PFSK-1 (cell line): ENCODE results near the gene TMEM223. TPM values are rescaled to one million over a fixed set of nuclear protein-coding genes. Genes with fewer than 3 reads are reported as not detected.
A peak's percentile ranks its signal among the peaks of the same experiment; 100 is the strongest.

ENCODE experiments used
- FOXP2 ChIP-seq: optimal IDR thresholded peaks from 2 replicates; pipeline ENCODE3; 2011; ENCODE audit warnings: borderline replicate concordance, control low read depth, inconsistent platforms; ENCODE audit not compliant: insufficient read depth; ENCODE audit errors: extremely low read length, extremely low read depth
- POLR2AphosphoS5 ChIP-seq: IDR thresholded peaks from 2 replicates; pipeline ENCODE4 v1.6.1; 2012; ENCODE audit warnings: low read depth, mild to moderate bottlenecking, control low read depth, low read length, moderate library complexity
- REST ChIP-seq, 2 experiments: IDR thresholded peaks; 2 replicates each; pipeline versions ENCODE4 v1.6.1 to v1.8.0; 2011 to 2012; ENCODE audit warnings: low read depth in 2 of 2, low read length in 2 of 2, control low read depth in 1 of 2, inconsistent platforms in 1 of 2, mild to moderate bottlenecking in 1 of 2, moderate library complexity in 1 of 2; ENCODE audit not compliant: insufficient read depth in 1 of 2
- SIN3A ChIP-seq: IDR thresholded peaks from 2 replicates; pipeline ENCODE4 v1.6.1; 2012; ENCODE audit warnings: mild to moderate bottlenecking, low read length, moderate library complexity, borderline replicate concordance; ENCODE audit not compliant: insufficient read depth
- TAF1 ChIP-seq: IDR thresholded peaks from 2 replicates; pipeline ENCODE4 v1.6.1; 2012; ENCODE audit warnings: low read length, control low read depth, borderline replicate concordance; ENCODE audit not compliant: insufficient read depth
- polyA plus RNA-seq: library from polyadenylated mRNA; unstranded; fragments of >200 nt; gene quantifications from one replicate; pipeline ENCODE4 v1.2.1, GENCODE V29; 2012; ENCODE audit warnings: low read depth, missing spikeins; ENCODE audit not compliant: insufficient read length

TMEM223 gene
- polyA plus RNA-seq, result 35.4 TPM

- TF ChIP-seq POLR2AphosphoS5 (peak; percentile 96), TAF1 (peak; percentile 89), FOXP2 (peak; percentile 8), REST (IDR thresholded peaks at IDR 0.05; ENCODE audit: insufficient read depth in 1 of 2, low read depth in 2 of 2, low read length in 2 of 2) (no peak), SIN3A (no peak)
These were observed at the start of gene TMEM223 for GRCh38 chr11:62791501-62792201. Gene TMEM223, minus strand, starts transcription at chr11:62792006. Its CDS starts 12 bp downstream, at chr11:62791994.

- TF ChIP-seq TAF1 (peak; percentile 96), POLR2AphosphoS5 (peak; percentile 97), REST (IDR thresholded peaks at IDR 0.05; ENCODE audit: insufficient read depth in 1 of 2, low read depth in 2 of 2, low read length in 2 of 2) (peak; percentile 43; a peak in 1 of 4 replicates), SIN3A (peak; percentile 97), FOXP2 (peak; percentile 92)
These were observed 47.5 kb upstream of the TMEM223 start, which contains the start of gene WDR74 for GRCh38 chr11:62839050-62839945. Gene WDR74, minus strand, starts transcription at chr11:62839590. Its CDS starts 20 bp downstream, at chr11:62839570.

GRCh38 chr11:62835336-62835735 lies 43.5 kb upstream of the TMEM223 start:
- TF ChIP-seq REST (IDR thresholded peaks at IDR 0.05; ENCODE audit: insufficient read depth in 1 of 2, low read depth in 2 of 2, low read length in 2 of 2) (no peak), TAF1 (no peak), SIN3A (no peak), POLR2AphosphoS5 (no peak), FOXP2 (no peak)

- TF ChIP-seq TAF1 (no peak), FOXP2 (no peak), POLR2AphosphoS5 (no peak; the same call in 1 of the 2 replicates), SIN3A (no peak; the same call in 1 of the 2 replicates), REST (IDR thresholded peaks at IDR 0.05; ENCODE audit: insufficient read depth in 1 of 2, low read depth in 2 of 2, low read length in 2 of 2) (no peak)
These were observed 40.8 kb upstream of the TMEM223 start, which contains the start of gene TEX54 for GRCh38 chr11:62832336-62833234. Gene TEX54, minus strand, starts transcription at chr11:62832841.
